NCI-H1048 (cell line): ENCODE results near the gene TRABD2B.

ENCODE experiments used
- DNase-seq: peaks from one replicate; lab custom pipeline; 2025; lab: John Stamatoyannopoulos, UW

The TRABD2B gene

GRCh38 chr1:47997289-47998200 is at the start of gene TRABD2B:
Gene TRABD2B, minus strand, starts transcription at chr1:47997385.
- DNase-seq: peak; percentile 6

DNA sequence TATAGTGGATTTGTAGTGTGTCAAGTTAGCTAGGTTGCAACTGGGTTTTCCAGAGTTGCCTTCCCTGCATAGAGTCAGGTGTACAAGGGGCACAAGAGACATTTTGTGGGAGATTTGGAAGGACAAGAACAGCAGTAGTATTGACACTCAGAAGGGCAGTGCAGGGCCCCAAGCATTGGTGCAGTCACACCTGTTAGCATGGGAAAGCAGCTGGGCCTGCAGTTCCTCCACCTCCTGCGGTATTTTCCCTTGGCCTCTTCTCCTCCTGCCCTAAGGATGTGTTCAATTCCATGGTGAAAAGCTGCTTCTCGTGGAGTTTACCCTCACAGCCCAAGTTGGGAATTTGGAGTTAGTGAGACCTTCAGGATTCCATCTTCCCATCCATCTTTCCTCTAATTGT is 47.1 kb upstream of the TRABD2B start:
- no peak for DNase-seq

- DNase-seq: no peak
Measured at GRCh38 chr1:48043622-48044021, 46.4 kb upstream of the TRABD2B start.

- DNase-seq: no peak
Measured at GRCh38 chr1:48040154-48040553, 43.0 kb upstream of the TRABD2B start.

- no peak for DNase-seq
Measured at GRCh38 chr1:48039088-48040054, 42.2 kb upstream of the TRABD2B start.

DNA sequence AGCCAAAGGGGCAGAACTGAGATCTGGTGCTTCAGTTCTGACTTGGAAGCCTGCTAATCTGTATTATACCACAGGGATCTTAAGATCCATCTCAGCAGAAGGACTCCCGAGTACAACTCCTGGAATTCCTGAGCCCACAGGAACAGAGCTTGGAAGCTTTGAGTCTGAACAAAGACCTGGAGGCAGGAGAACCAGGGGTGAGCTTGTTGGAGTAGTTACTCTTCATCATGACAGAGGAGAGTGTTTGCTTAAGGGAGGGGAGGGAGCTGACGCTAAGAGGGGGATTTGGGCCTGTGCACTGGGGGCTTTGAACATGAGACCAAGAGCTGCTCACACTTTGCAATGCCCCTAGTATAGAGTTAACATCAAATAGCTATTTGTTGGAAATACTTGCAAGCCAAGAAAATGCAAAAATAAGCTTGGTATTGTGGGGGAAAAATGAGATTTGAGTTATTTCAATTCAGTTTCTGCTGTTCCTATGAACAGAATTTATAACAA is 41.1 kb upstream of the TRABD2B start:
- DNase-seq: no peak

DNA sequence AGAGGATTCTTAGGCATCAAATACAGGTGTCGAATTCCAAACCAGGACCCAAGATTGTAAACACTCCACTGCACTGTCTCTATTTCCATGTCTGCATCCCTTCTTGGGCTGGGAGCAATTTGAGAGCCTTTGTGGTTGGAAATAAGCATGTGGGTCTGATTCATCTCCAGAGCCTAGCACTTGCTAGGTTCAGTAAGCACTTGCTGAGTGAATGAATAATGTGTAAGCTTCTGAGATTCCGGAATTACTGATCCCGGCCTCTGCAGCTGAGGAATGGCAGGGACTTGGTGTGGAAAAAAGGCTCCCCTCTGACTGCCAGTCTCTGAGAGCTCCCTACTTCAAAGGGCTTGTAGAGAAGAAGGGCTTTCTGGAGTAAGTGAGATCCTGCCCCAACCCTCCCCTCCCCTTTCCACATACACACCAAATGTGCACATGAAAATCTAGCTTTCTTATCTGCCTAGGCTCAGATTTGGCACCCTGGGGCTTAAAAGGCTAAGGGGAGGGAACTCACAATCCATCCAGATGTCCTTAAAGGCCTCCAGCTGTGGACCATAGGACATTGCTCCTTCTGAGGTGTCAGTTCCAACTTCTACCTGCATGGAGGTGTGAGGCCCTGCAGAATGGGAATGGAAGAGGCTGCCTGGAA is 39.6 kb upstream of the TRABD2B start:
- no peak for DNase-seq

DNA sequence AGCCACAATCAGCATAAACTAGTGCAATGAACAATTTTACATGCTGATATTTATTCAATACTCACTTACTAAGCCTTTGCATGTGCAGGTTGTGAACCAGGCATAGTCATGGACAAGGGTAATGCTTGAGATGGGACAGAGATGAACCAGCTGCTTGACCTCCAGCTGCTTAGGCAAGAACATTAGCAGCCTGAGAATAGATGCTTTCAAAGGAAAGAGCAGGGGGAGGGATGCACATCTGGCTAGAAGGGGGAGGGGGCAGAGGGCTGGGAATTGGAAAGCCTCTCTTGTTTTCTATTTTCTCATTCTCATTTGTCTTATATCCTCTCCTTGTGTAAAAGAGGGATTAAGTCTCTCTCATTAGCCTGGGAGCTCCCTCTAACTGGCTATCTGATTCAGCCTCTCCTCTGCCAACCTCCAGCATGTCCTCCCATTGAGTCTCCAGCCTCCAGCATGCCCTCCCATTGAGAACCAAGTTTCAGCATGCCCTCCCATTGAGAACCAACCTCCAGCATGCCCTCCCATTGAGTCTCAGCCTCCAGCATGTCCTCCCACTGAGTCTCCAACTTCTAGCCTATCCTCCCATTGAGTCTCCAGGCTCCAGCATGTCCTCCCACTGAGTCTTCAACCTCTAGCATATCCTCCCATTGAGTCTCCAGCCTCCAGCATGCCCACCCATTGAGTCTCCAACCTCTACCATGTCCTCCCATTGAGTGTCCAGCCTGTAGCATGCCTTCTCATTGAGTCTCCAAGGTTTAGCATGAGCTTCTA is 38.4 kb upstream of the TRABD2B start:
- DNase-seq: no peak

DNA sequence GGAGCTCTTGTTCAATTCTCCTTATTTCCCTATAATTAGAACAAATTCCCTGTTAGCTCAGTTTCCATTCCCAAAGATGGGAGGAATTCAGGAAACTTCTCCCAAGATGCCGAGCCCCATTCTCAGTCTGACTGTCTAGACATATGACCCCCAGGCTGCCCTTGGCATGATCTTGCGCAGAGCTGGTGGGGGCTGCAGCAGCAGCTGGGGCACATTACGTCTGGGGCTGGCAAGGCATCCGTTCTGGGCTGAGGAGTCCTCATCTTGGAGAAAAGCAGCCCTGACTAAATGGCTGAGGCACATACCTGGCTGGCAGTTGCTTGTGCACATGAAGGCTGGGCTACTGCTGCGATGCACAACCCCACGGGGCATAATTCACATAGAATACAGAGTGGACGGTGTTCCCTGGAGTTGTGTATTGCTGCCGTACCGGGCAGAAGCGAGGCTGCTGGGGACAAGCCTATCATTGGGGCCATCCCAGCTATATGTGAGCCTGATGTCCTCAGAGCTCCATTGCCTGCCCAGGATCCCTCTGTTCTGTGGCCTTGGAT is 36.4 kb upstream of the TRABD2B start:
- DNase-seq: no peak

GRCh38 chr1:48031676-48032075 is 34.5 kb upstream of the TRABD2B start:
- DNase-seq: no peak

- DNase-seq: no peak
Measured at GRCh38 chr1:48030696-48031365, 33.6 kb upstream of the TRABD2B start.

DNA sequence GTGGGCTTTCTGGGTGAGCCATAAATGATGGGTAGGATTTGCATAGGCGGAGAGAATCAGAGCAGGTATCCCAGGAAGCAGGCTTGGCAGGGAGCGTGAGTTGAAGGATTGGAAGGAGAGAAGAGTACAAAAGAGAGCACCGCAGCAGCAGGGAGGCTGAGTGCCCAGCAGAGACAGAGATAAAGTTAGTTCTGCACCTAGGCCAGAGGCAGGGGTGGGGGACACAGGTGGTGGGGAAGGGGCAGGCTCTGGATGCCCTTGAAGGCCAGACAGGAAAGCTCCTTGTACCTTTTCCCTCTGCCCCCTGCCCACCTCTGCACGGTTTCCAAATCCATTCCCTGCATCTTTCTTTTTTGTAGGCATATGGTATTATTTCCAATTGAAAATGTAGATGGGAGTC is 33.0 kb upstream of the TRABD2B start:
- DNase-seq: no peak

GRCh38 chr1:48028218-48029069 is 31.3 kb upstream of the TRABD2B start:
- no peak for DNase-seq

- DNase-seq: no peak
Measured at GRCh38 chr1:48027533-48027835, 30.3 kb upstream of the TRABD2B start.

DNA sequence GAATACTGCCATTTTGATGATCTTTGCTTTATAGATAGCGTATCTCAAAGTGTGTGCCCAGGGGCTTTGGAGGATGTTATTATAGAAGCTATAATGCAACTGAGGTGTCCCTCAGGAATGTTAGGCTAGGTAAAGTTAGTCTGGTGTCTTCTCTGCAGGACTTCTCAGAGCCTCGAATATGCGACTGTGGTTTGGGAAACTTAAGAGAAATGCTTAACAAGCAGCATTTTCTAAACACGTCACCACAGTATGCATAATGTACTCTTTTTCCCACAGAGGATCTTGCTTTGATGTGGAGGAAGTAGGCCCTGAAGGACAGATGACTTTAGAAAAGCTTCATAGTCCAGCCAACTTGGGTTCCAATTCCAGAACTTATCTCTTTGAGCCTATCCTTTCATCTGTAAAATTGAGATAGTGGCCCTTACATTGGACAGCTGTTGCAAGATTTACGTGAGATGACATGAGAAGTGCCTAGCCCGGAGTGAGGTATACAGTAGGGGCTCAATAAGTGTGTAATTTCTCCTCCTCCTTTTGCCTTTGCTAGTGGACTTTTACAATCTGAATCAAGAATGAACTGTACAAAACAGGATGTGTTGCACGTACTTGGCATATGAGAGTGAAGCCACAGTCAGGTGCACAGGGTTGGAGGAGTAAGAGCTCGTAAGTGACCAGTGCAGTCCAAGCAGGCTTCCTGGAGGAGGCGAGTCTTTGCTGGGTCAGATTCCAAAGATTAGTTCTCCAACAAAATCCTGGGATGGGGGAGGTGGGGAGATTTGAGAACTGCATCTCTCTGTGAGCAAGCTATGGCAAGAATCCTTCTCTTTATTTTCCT is 29.7 kb upstream of the TRABD2B start:
- DNase-seq: no peak

DNA sequence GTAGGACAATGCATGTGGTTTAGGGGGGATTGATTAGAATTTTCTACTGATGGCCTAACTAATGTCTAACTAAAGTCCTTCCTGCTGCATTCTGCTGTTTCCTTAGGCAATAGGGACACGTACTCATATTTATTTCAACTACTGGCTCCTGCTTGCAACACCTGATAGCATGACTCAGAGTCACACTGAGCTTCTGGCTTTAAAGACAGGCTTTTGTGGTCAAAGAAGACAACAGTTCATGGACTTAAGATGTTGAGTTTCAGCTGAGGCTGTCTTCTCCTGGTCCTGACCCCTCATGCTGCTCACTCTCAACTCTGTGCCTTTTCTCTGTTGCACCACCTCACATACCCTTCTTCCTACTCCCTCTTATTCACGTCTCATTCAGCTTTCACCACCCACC is 29.1 kb upstream of the TRABD2B start:
- DNase-seq: no peak

DNA sequence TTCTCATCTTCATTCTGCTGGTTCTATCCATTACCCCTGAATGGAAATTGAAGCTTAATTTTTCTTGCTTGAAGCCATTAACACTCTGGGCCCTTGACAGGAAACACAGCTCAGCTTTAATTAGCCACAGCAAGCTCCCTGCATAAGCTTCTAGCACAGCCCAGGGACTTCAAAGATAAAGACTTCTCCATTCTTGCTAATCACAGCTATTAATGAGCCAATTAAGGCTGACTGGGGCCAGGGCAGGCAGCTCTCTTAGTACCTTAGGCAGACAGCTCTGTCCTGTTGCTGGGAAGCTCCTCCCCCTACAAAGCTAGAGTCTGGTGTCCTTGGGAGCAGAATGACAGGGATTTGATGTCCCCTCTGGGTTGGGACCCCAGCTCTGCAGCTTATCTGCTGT is 27.9 kb upstream of the TRABD2B start:
- no peak for DNase-seq

DNA sequence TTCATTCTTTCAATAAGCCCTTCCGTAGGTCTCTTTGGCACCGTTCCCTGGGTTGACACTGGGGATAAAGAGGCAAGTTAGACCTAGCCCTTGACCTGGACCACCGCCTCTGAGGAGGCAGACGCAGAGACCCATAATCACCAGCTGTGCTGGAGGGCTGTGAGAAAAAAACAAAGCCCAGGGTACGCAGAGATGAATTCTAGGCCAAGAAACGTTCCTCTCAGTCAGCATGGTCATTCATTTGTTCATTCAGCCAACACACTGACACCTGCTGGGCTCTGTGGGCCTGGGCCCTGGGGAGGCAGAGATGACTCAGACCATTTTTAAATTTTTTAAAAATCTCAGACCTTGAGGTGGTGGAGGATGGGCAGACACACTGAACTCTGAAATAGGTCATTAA is 26.3 kb upstream of the TRABD2B start:
- DNase-seq: no peak

GRCh38 chr1:48022306-48022705 is 25.1 kb upstream of the TRABD2B start:
- no peak for DNase-seq
